ENCODE results near the gene NCAPD2.

GRCh38 chr12:6462234-6462995, 31.5 kb upstream of the NCAPD2 start:
- no peak for TF ChIP-seq MAX (IDR thresholded peaks at IDR 0.05; ENCODE audit: low read depth, low read length)
- no peak for TF ChIP-seq CTCF (IDR thresholded peaks at IDR 0.05; ENCODE audit: low read depth, low read length)
- TF ChIP-seq POLR2A (IDR thresholded peaks at IDR 0.05; ENCODE audit: extremely low read depth, insufficient read length) = no peak
